Lung (tissue), 12 donors: ENCODE data around the gene NOSIP. TPM values are rescaled to one million over a fixed set of nuclear protein-coding genes. Genes with fewer than 3 reads are reported as not detected.

Experiments
- ATAC-seq: fragments of 200-7000 bp; cut with Tn5 transposase; one replicate; pipeline ENCODE4 v1.9.1; 2020; ENCODE audit warnings: moderate number of reproducible peaks; ENCODE audit not compliant: insufficient read depth, low FRiP score
- DNase-seq, 3 donors: peaks; one replicate each; pipeline ENCODE4 v3.0.0-alpha.2; 2013 to 2017
- H3K27ac ChIP-seq, 2 donors: one replicate each; pipeline ENCODE4 v1.5.1; 2013; ENCODE audit warnings: mild to moderate bottlenecking in 2 of 2, moderate library complexity in 2 of 2, control low read depth in 1 of 2, inconsistent platforms in 1 of 2, low read depth in 1 of 2, low read length in 1 of 2
- H3K27me3 ChIP-seq, 3 donors: one replicate each; pipeline ENCODE4 v1.5.1; 2013; ENCODE audit warnings: low read length in 2 of 3; ENCODE audit not compliant: control insufficient read depth in 3 of 3, insufficient read depth in 3 of 3
- H3K36me3 ChIP-seq, 4 donors: one replicate each; pipeline ENCODE4 v1.5.1; 2013; ENCODE audit warnings: low read length in 4 of 4, mild to moderate bottlenecking in 1 of 4, moderate library complexity in 1 of 4; ENCODE audit not compliant: control insufficient read depth in 4 of 4, insufficient read depth in 4 of 4
- H3K4me1 ChIP-seq, 5 donors: one replicate each; pipeline ENCODE4 v1.5.1; 2013; ENCODE audit warnings: low read length in 5 of 5, mild to moderate bottlenecking in 2 of 5, moderate library complexity in 1 of 5; ENCODE audit not compliant: control insufficient read depth in 5 of 5, insufficient read depth in 5 of 5
- H3K4me3 ChIP-seq: one replicate; pipeline ENCODE4 v1.5.1; 2013; ENCODE audit warnings: mild to moderate bottlenecking, control low read depth, moderate library complexity
- H3K9ac ChIP-seq, 2 donors: one replicate each; pipeline ENCODE4 v1.5.1; 2013; ENCODE audit warnings: low read length in 2 of 2, control low read depth in 1 of 2; ENCODE audit not compliant: insufficient read depth in 1 of 2
- H3K9me3 ChIP-seq, 4 donors: one replicate each; pipeline ENCODE4 v1.5.1; 2013; ENCODE audit warnings: low read length in 3 of 4, mild to moderate bottlenecking in 1 of 4, moderate library complexity in 1 of 4; ENCODE audit not compliant: control insufficient read depth in 4 of 4, insufficient read depth in 3 of 4
- WGBS, 2 donors: extraction: QIAGEN DNeasy Blood & Tissue Kit; methylation state at CpG; one replicate each; pipeline ENCODE4 v1.1.7; 2013; 5-methylcytosine and 5-hydroxymethylcytosine counted together
- polyA plus RNA-seq, 2 donors: library from polyadenylated mRNA; stranded (reverse); fragments of 200-250 nt; gene quantifications; one replicate each; pipeline ENCODE4 v1.2.1, GENCODE V29; 2013
- total RNA-seq, 2 donors: library from RNA; depleted of rRNA in 1 of 2; stranded (reverse); fragments of >200 nt in 1 of 2; gene quantifications; one replicate each; pipeline ENCODE4 v1.2.1, GENCODE V29; 2014 to 2021
- TF ChIP-seq, protein P1 (sequence below): IDR thresholded peaks from 2 replicates; pipeline ENCODE4 v1.5.1; 2012; ENCODE audit warnings: mild to moderate bottlenecking; ENCODE audit errors: control extremely low read depth, extremely low read depth
- donor health status: control.
- donor health status: control.
- donor health status: Bipolar disorder and iron deficiency.
- donor health status: healthy.
- donor health status: DM: yes; HTN: yes; CAD: no.

Gene NOSIP
- total and polyA plus RNA-seq, 4 donors: 40.9 to 84.2 (median 62.6) TPM

DNA sequence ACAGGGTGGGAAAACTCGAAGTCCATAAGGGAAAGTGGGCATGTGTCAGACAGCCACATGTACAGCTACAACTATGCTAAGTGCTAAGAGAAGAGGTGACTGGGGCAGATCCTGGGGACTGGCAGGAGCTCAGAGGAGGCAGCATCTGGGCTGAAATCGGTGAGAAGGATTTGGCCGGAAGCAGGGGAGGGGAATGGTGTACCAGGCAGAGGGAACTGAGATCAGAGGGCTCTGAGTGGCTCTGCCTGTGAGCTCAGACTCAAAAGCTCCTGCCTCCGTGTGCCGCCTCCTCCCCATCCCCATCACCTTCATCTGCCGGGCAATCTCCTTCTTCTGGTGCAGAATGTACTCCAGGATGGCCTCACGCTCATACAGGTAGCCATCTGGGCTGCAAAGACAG, 21.8 kb downstream of the NOSIP start:
- H3K36me3 ChIP-seq: peaks cover 10 to 47% (median 23%) of the 10 kb centered on the region in 4 donors
- H3K27ac ChIP-seq: no peak overlapping the region
- DNase-seq (no peak), ATAC-seq (no peak)
- H3K9me3 ChIP-seq: no peaks in the 10 kb centered on the region
- WGBS, 2 donors: 88 to 94% methylated on average over 7 of the region's 7 CpGs
- peaks cover 0 to 7% (median 0%) of the 10 kb centered on the region in 5 donors for H3K4me1 ChIP-seq
- no peaks in the 10 kb centered on the region for H3K27me3 ChIP-seq
- TF ChIP-seq, protein P1, sequence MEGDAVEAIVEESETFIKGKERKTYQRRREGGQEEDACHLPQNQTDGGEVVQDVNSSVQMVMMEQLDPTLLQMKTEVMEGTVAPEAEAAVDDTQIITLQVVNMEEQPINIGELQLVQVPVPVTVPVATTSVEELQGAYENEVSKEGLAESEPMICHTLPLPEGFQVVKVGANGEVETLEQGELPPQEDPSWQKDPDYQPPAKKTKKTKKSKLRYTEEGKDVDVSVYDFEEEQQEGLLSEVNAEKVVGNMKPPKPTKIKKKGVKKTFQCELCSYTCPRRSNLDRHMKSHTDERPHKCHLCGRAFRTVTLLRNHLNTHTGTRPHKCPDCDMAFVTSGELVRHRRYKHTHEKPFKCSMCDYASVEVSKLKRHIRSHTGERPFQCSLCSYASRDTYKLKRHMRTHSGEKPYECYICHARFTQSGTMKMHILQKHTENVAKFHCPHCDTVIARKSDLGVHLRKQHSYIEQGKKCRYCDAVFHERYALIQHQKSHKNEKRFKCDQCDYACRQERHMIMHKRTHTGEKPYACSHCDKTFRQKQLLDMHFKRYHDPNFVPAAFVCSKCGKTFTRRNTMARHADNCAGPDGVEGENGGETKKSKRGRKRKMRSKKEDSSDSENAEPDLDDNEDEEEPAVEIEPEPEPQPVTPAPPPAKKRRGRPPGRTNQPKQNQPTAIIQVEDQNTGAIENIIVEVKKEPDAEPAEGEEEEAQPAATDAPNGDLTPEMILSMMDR: no peak
- H3K9ac ChIP-seq: no peak overlapping the region
- no peak overlapping the region for H3K4me3 ChIP-seq

DNA sequence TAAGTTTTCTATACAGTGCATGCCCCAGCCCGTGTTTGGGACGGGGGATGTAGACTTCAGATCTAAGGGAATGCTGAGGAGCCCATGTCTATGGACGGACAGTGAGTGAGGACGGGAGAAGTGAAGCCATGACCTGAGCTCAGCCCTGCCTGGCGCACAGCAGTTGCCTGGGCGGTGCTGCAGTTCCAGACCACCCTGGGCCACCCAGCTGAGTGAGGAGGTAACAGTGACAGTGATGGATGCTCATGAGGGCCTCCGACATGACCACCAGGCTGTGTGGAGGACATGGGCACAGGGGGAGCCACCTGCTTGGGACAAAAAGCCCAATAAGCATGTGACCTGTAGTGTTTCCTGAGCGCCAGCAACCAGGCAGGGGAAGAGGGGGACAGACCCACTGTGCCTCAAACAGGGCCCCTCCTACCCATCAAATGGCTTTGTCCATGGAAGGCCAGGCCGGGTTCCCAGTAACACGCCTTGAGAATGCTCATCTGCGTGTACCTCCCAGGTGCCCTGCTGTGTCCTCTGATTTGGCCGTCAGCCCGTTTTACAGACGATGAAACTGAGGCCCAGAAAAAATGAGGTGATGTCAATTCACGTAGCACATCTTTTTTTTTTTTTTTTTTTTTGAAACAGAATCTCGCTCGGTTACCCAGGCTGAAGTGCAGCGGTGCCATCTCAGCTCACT, 22.6 kb downstream of the NOSIP start:
- H3K4me1 ChIP-seq: peaks cover 0 to 7% (median 0%) of the 10 kb centered on the region in 5 donors
- ATAC-seq (no peak), DNase-seq (no peak)
- H3K27ac ChIP-seq: no peak overlapping the region
- TF ChIP-seq, protein P1: no peak
- WGBS, 2 donors: 93 to 95% methylated on average over 17 to 18 of the region's 18 CpGs
- no peak overlapping the region for H3K4me3 ChIP-seq
- H3K27me3 ChIP-seq: no peaks in the 10 kb centered on the region
- no peaks in the 10 kb centered on the region for H3K9me3 ChIP-seq
- H3K9ac ChIP-seq: no peak overlapping the region
- peaks cover 10 to 47% (median 23%) of the 10 kb centered on the region in 4 donors for H3K36me3 ChIP-seq

DNA sequence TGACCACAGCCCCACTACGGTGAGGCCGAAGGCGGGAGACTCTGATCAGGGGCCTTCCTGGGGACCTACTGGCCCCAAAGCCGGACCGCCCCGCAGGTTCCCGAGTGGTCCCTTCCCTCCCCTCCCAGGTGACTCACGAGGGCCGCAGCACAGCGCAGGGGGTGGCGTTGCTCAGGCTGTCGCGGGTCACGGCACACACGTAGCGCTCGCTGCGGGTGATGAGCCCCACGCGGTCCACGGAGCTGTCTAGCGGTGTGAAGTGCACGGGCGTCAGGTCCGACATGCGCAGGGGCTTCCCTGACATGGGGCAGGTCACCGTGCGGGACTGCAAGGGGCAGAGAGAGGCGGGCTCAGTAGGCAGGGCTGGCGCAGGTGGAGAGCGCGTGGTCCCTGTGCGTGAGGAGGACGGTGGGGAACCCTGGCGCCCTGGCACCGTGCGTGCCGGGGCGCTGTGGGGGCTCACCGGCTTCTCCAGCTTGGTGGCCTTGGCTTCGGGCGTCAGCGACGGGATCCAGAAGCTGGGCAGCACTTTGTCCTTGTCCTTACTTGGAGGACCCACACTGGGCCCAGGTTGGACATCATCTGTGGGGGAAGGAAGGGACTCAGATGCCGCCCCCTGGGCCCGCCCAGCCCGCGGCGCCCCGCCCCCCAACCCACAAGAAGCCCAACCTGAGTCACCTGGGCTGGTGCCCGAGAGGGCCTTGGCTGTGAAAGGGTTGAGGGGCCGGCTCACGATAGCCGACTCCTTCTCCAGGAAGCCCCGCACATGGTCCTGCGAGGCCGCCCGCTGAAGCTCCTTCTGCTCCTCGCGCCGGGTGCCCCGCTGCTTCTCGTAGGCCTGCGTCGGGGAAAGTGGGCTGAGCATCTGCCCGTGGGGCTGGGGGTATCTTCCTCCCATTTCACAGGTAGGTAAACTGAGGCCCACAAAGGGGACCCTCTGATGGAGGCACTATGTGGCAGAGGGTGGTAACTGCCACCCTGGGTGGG, 23.7 kb downstream of the NOSIP start:
- no peaks in the 10 kb centered on the region for H3K27me3 ChIP-seq
- H3K27ac ChIP-seq: peak overlapping the region in 1 of 2 donors; percentile 6
- 86 to 92% methylated on average over 63 to 66 of the region's 66 CpGs for WGBS, 2 donors
- TF ChIP-seq, protein P1: no peak
- ATAC-seq: no peak
- H3K9ac ChIP-seq: no peak overlapping the region
- peak in 1 of 3 donors; percentile 26 for DNase-seq
- H3K36me3 ChIP-seq: peaks cover 10 to 48% (median 23%) of the 10 kb centered on the region in 4 donors
- peaks cover 0 to 7% (median 0%) of the 10 kb centered on the region in 5 donors for H3K4me1 ChIP-seq
- no peaks in the 10 kb centered on the region for H3K9me3 ChIP-seq
- H3K4me3 ChIP-seq: no peak overlapping the region
